Fibroblast of skin of left quadriceps (primary cell): ENCODE data around the gene XPO1.
"Not testable (repeated sequence)": the region's sequence is repeated elsewhere in the genome, so short reads cannot be mapped to it uniquely, and the experiment has no call there.

Experiments used
- DNase-seq, 2 experiments: peaks; one replicate each; pipeline ENCODE4 v3.0.0-alpha.2; 2013; ENCODE audit warnings: low read depth in 2 of 2

The XPO1 gene

DNA sequence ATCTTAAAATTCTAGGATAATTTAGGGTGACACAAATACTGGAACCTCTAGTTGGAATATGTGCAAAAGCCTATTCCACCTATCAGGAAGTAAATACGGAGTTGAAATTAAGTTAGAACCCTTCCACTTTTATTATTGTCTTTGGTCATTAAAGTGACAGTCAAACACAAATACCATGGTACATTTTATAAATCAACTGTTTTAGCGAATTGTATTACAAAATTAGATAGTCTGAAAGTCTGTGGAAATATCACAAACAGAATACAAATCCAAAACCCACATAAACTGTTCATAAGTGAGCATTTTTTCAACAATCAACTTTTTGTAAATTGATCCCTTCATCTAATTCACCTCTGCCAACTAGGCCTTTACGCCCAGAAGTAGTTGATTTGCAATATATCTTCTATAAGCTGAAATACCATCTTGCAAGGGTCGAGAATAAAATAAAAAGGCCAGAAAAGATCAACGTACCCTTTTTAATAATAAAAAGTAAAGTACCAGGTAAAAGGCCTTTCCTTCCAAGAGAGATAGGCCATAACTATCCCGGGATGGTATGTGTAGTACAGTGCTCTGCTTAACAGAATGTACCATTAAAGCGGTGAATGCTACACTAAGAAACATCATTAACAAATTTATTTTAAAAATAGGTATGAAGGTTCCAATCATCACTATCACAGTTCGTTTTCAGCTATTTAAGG lies 68.6 kb downstream of the XPO1 start:
- DNase-seq, result no peak

DNA sequence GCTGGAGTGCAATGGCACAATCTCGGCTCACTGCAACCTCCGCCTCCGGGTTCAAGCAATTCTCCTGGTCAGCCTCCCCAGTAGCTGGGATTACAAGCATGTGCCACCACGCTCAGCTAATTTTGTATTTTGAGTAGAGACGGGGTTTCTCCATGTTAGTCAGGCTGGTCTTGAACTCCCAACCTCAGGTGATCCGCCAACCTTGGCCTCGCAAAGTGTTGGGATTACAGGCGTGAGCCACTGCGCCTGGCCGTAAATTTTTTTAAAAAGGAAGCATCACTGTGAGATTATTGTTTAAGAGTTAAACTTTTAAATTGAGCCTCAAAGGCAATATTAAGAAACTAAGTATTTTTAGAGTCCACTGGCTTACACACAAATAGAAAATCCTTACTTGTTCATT lies 69.9 kb downstream of the XPO1 start:
- not testable (repeated sequence) for DNase-seq

DNA sequence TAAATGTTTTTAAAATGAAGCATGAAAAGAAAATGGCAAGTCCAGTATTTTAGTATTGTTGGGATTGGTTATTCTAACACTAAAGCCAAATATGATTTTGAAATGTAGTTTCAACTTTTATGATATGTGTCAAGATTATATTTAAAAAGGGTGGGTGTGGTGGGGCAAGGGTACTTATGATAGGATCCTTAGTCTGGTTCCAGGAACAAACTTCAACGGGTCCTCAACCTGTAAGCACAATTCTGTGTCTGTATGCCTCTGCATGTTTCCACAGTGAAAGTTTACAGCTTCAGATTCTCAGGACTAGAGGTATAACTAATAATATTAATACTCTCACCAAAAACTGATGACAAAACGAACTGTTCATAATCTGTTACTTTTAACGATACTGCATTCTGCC lies 73.1 kb downstream of the XPO1 start:
- DNase-seq, result no peak

DNA sequence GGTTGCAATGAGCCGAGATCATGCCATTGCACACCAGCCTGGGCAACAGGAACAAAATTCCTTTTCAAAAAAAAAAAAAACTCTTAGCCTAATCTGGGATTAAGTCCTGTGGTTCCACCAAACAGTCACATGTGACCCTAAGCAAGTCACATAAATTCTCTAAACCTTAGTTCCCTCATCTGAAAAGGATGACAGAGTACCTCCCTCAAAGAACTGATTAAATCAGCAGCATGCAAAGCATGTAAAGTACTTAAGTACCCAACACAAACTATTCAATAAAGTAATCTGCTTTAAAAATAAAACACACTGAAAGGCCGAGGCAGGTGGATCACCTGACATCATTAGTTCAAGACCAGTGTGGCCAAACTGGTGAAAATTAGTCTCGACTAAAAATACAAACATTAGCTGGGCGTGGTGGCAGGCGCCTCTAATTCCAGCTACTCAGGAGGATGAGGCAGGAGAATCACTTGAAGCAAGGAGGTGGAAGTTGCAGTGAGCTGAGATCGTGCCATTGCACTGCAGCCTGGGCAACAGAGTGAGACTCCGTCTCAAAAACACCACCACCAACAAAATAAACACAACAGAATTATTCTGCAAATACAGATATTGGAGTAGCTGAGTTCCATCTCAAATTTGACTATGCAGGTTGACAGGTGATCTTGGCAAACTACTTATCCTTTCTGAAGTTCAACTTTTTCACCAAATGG lies 74.2 kb downstream of the XPO1 start:
- no peak for DNase-seq

DNA sequence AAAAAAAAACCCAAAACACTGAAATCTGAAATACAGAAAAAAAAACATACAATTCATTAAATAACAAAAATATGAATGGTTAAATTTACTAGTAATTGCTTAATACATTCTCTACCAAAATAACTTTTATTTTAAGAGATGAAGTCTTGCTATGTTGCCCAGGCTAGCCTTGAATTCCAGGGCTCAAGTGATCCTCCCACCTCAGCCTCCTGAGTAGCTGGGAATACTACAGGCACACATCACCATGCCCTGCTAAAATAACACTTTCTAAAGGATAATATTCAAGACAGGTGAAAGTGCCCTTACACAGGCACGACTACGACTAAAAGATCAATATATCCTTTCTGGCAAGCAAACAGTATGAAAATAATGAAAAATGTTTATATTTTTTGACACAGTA lies 76.8 kb downstream of the XPO1 start:
- DNase-seq, result no peak

DNA sequence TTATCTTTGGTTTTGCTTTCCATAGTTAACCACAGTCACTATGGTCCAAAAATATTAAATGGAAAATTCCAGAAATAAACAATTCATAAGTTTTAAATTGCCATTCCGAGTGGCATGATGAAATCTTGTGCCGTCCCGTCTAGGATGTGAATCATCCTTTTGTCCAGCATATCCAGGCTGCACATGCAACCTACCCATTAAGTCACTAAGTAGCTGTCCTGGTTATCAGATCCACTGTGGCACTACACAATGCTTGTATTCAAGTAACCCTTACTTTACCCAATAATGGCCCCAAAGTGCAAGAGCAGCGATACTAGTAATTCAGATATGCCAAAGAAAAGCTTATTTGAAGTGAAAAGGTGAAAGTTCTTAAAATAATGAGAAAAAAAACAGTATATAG lies 78.0 kb downstream of the XPO1 start:
- DNase-seq, result peak in 1 of 2 experiments; percentile 20

DNA sequence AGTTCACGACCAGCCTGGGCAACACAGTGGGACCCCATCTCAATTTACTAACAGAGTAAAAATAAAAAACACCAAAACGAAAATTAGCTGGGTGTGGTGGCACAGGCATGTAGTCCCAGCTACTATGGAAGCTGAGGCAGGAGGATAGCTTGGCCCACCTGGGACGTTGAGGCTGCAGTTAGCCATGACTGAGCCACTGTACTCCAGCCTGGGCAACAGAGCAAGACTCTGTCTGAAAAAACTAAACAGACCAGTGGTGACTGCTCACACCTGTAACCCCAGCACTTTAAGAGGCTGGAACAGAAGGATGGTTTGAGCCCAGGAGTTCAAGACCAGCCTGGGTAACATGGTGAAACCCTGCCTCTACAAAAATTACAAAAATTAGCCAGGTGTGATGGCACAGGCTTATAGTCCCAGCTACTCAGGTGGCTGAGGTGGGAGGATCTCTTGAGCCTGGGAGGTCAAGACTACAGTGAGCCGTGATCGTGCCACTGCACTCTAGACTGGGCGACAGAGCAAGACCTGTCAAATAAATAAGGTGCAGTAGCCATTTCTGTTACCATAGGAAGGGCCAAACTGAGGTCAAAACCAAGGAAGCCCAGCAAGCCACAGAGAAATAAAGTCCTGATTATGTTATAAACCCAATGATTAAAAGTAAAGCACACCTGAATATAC lies 81.3 kb downstream of the XPO1 start:
- no peak for DNase-seq

DNA sequence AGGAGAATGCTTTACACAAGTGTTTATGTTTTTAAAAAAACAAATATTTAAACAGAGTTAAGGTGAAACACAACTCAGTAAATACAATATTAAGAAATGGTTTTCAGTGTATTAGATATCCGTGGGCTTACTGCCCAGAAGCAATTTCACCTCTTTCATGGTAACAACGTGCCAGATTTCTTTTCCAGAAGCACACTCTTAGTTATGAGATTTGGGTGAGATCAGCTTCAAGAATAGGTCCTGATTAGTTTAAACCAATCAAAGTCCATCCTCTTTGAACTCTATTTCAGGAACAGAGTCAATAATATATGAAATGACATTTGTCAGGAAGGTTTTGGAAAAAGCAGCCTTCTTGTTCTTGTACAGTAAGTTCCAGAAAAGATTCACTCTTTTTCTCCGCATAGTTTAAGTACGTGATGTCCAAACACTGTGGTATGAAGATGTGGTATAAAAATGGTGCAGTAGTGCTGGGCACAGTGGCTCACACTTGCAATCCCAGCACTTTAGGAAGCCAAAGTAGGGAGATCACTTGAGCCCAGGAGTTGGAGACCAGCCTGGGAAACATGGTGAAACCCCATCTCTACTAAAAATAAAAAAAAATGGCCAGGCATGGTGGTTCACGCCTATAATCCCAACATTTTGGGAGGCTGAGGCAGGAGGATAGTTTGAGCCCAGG lies 81.9 kb downstream of the XPO1 start:
- no peak for DNase-seq

DNA sequence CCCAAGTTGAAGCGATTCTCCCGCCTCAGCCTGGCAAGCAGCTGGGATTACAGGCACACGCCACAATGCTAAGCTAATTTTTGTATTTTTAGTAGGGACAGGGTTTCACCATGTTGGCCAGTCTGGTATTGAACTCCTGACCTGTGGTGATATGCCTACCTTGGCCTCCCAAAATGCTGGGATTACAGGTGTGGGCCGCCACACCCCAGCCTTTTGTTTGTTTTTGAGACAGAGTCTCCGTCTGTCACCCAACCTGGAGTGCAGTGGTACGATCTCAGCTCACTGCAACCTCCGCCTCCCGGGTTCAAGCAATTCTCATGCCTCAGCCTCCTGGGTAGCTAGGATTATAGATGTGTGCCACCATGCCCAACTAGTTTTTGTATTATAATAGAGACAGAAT lies 83.2 kb downstream of the XPO1 start:
- DNase-seq, result not testable (repeated sequence)

DNA sequence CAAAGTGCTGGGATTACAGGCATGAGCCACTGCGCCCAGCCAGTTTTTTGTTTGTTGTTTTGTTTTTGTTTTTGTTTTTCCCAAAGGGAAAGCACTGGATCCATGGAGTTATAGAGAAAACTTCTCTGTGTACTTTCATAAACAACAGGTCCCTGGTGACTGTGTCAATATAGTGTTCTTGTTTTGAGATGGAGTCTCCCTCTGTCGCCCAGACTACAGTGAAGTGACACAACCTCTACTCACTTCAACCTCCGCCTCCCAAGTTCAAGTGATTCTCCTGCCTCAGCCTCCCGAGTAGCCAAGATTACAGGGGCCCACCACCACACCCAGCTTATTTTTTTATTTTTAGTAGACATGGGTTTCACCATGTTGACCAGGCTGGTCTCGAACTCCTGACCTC lies 83.8 kb downstream of the XPO1 start:
- DNase-seq, result no peak

DNA sequence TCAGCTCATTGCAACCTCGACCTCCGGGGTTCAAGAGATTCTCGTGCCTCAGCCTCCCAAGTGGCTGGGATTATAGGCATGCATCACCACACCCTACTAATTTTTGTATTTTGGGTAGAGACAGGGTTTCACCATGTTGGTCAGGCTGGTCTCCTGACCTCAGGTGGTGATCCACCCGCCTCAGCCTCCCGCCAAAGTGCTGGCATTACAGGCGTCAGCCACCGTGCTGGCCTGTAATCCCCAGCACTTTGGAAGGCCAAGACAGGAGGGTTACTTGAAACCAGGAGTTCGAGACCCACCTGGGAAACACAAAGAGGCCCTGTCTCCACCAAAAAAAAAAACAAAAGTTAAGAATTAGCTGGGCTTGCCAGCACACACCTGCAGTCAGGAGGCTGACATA lies 85.8 kb downstream of the XPO1 start:
- DNase-seq, result no peak

DNA sequence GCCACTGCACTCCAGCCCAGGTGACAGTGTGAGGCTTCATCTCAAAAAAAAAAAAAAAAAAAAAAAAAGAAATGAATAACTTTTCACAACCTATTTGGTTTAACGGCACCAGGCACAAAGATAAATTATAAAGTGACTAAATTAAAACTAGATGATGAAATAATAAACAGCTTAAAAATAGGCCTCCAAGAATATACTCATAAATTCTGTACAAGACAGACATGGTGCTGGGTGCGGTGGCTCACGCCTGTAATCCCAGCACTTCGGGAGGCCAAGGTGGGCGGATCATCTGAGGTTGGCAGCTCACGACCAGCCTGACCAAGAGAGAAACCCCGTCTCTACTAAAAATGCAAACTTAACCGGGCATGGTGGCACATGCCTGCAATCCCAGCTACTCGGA lies 87.0 kb downstream of the XPO1 start:
- no peak for DNase-seq

DNA sequence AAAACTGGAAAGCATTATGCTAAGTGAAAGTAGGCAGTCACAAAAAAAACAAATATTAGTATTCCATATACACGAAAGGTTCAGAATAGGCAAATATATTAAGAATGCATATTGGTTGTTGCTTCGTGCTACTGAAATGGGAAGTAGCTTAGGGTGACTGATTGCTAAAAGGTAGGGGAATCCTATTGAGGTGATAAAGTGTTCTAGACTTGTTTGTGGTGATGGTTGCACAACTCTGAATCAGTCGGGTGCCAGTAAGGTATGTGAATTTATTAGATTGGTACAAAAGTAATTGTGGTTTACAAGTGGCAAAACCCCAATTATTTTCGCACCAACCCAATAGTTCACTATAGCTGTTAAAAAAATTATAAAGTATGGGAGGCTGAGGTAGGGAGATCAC lies 88.0 kb downstream of the XPO1 start:
- DNase-seq, result no peak

DNA sequence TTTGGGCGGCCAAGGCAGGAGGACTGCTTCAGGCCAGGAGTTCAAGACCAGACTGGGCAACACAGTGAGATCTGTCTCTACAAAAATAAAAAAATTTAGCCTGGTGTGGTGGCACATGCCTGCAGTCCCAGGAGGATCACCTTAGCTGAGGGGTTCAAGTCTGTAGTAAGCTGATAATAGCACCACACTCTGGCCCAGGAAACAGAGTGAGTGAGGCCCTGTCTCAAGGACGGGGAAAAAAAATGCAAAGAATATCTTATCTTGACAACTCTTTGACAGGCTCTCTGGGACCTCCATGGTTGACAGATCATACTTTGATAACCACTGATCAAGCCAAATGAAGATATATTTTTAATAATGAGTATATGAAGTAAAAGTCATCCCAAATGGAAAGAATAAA lies 89.9 kb downstream of the XPO1 start:
- no peak for DNase-seq

DNA sequence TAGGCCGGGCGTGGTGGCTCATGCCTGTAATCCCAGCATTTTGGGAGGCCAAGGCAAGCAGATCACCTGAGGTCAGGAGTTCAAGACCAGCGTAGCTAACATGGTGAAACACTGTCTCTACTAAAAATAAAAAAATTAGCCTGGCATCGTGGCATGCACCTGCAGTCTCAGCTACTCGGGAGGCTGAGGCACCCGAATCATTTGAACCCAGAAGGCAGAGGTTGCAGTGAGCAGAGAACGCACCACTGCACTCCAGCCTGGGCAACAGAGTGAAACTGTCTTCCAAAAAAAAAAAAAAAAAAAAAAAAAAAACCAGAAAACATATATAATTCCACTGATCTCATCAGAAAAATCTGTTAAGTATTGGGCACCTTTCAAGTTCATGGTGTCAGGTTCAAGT lies 91.2 kb downstream of the XPO1 start:
- DNase-seq, result not testable (repeated sequence)

DNA sequence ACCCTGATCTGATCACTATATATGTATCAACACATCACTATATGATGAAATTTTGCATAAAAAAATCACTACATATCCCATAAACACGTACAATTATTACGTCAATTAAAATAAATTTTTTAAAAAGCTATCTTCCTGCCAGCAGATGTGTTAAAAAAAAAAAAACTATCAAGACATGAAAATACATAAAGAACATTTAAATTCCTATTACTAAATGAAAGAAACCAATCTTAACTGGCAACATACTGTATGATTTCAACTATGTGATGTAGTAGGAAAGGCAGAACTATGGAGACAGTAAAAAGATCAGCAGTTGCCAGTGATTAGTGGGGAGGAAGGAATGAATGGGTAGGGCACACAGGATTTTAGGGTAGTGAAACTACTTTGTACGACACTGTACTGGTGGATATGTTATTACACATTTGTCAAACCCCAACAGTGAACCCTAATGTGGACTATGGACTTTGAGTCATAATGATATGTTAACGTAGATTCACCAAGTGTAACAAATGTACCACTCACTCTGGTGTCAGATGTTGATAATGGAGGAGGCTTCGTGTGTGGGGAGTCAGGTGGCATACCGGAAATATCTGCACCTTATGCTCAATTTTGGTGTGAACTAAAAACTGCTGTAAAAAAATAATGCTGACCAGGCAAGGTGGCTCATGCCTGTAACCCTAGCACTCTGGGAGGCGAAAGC lies 94.7 kb downstream of the XPO1 start:
- DNase-seq, result no peak

DNA sequence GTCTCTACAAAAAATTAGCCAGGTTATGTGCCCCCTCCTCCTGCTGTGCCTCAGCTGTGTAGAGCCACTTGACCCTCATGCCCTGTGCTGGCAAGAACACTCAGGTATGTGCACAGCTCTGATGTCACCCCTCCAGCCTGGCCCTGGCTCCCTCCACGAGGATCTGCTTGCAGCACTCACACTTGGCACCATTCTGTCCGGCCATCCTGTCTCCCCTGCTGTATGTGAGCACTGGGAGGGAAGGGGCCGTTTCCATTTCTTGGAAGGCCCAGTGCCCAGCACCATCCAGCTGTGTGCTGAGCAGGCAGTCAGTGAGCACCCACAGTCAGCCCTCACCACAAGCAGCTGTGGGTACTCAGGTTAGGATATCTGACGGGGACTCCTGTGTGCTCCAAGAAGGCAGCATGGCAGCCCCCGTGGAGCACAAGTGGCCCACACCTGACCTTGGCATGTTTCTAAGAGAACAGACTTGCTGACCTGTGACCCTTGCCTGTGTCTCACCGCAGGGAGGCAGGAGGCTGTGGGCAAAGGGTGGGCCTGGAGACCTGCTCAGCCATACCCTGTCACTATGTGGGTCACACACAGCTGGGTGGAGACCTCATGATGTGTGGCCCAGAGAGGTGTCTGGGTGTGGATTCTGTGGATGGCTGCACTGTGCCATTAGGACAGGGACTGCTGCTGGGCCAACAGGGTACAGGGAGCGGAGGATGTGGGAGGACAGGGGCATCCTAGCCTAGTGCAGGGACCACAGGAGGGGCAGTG lies 98.7 kb downstream of the XPO1 start:
- no peak for DNase-seq

DNA sequence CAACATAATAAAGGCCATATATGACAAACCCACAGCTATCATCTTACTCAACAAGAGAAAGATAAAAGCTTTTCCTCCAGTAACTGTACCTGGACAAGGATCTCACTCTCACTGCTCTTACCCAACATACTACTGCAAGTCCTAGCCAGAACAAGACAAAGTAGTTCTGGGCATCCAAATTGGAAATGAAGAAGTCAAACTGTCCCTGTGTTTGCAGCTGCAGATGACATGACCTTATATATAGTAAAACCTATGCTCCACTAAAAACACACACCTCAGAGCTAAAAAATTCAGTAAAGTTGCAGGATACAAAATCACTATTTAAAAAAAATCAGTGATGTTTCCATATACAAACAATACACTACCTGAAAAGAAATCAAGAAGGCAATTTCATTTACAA lies 99.5 kb downstream of the XPO1 start:
- DNase-seq, result no peak

DNA sequence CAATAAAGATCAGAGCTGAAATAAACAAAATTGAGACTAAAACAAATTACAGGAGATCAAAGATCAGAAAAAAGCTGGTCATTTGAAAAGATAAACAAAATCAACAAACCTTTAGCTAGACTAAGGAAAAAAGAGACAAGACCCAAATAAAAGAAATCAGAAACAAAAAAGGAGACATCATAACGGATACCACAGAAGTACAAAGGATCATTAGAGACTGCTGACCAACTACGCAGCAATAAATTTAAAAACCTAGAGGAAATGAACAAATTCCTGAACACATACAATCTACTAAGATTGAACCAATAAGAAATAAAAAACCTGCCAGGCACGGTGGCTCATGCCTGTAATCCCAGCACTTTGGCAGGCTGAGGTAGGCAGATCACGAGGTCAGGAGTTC lies 101.0 kb downstream of the XPO1 start:
- DNase-seq, result no peak

DNA sequence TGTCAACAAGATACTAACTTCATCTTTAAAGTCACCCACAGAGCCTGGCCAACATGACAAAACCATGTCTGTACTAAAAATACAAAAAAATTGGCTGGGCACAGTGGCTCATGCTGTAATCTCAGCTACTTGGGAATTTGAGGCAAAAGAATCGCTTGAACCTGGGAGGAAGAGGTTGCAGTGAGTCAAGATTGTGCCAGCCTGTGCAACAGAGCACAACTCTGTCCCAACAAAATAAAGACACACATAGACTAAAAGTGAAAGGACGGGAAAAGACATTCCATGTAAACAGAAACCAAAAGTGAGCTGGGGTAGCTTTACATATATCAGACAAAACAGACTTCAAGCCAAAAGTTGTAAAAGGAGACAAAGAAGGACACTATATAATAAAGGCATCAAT lies 102.1 kb downstream of the XPO1 start:
- no peak for DNase-seq

DNA sequence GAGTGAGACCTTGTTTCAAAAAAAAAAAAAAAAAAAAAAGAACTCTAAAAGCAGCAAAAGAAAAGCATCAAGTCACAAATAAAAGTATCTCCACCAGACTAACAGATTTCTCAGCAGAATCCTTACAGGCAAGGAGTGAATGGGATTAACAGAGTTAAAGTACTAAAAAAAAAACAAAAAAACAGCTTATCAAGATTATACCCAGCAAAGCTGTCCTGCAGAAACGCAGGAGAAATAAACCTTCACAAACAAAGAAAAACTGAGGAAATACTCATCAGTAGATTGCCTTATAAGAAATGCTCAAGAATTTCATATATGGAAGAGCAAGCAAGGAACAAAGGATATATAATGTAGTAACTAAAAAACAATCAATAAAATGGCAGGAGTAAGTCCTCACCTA lies 102.9 kb downstream of the XPO1 start:
- DNase-seq, result no peak
